Activated T-cell treated with anti-CD3 and anti-CD28 coated beads, Interleukin-2, amount 50 U/mL, for 4 hours (primary cell): ENCODE measurements around the gene SELENOT. TPM values are rescaled to one million over a fixed set of nuclear protein-coding genes. Genes with fewer than 3 reads are reported as not detected.

Source experiments
- ATAC-seq, 2 donors: fragments of 200-7000 bp; cut with Tn5 transposase; one replicate each; pipeline ENCODE4 v1.10.0; 2021
- DNase-seq: peaks from one replicate; pipeline ENCODE4 v3.0.0-alpha.2; 2020
- H3K27me3 Mint-ChIP-seq: one replicate; pipeline ENCODE4 v1.8.0; 2021; ENCODE audit warnings: low read depth, mixed read lengths
- H3K36me3 Mint-ChIP-seq: one replicate; pipeline ENCODE4 v1.8.0; 2022; ENCODE audit warnings: mixed read lengths; ENCODE audit not compliant: insufficient read depth
- H3K4me1 Mint-ChIP-seq: one replicate; pipeline ENCODE4 v1.8.0; 2021; ENCODE audit warnings: low read depth, mixed read lengths
- H3K4me3 Mint-ChIP-seq: one replicate; pipeline ENCODE4 v1.8.0; 2021; ENCODE audit warnings: mild to moderate bottlenecking, moderate library complexity, mixed read lengths
- H3K9me3 Mint-ChIP-seq: one replicate; pipeline ENCODE4 v1.8.0; 2021; ENCODE audit warnings: mixed read lengths
- total RNA-seq, 3 donors: library from RNA; stranded (reverse); gene quantifications; one replicate each; pipeline ENCODE4 v1.2.1, GENCODE V29; 2021

The SELENOT gene
- total RNA-seq, 3 donors from 2014 or later = 158 to 164 (median 162) TPM

- peaks cover 8% of the 10 kb centered on the region for H3K4me1 Mint-ChIP-seq
- H3K27me3 Mint-ChIP-seq = peaks cover 5% of the 10 kb centered on the region
- no peaks in the 10 kb centered on the region for H3K9me3 Mint-ChIP-seq
- no peak for DNase-seq
- ATAC-seq = no peak
- H3K36me3 Mint-ChIP-seq = no peaks in the 10 kb centered on the region
- H3K4me3 Mint-ChIP-seq = no peak overlapping the region
Observed at GRCh38 chr3:150663461-150663860, 60.3 kb downstream of the SELENOT start.

- H3K9me3 Mint-ChIP-seq = no peaks in the 10 kb centered on the region
- H3K27me3 Mint-ChIP-seq = peaks cover 5% of the 10 kb centered on the region
- no peaks in the 10 kb centered on the region for H3K36me3 Mint-ChIP-seq
- DNase-seq (no peak), ATAC-seq (no peak)
- H3K4me1 Mint-ChIP-seq = peaks cover 8% of the 10 kb centered on the region
- no peak overlapping the region for H3K4me3 Mint-ChIP-seq
Observed at GRCh38 chr3:150666167-150666566, 63.0 kb downstream of the SELENOT start.

DNA sequence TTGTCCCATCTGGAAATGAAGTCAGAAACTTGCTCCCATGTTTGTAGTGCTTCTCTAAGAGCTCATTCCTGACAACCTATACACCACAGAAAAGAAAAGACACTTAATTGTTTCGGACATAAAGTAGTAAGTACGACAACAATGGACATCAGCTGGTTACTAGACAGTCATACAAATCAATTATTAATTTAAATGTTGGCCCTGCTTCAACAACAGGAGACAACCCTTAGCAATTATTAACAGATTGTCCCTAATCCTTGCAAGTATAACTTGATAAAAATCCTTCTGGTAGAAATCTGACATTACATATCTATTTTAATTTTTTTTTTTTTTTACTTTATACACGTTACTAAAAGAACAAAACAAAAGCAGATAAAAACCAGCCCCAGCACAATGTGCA, 70.8 kb downstream of the SELENOT start:
- peaks cover 5% of the 10 kb centered on the region for H3K36me3 Mint-ChIP-seq

GRCh38 chr3:150675587-150675986, 72.5 kb downstream of the SELENOT start:
- peaks cover 8% of the 10 kb centered on the region for H3K9me3 Mint-ChIP-seq
- no peak for ATAC-seq
- H3K36me3 Mint-ChIP-seq = peaks cover 5% of the 10 kb centered on the region
- DNase-seq = no peak
- H3K27me3 Mint-ChIP-seq = no peaks in the 10 kb centered on the region
- H3K4me1 Mint-ChIP-seq = peaks cover 7% of the 10 kb centered on the region
- H3K4me3 Mint-ChIP-seq = no peak overlapping the region

More for the DNA sequence above, 70.8 kb downstream of the SELENOT start:
- no peaks in the 10 kb centered on the region for H3K27me3 Mint-ChIP-seq
- peaks cover 2% of the 10 kb centered on the region for H3K4me1 Mint-ChIP-seq
- ATAC-seq (no peak), DNase-seq (no peak)
- no peak overlapping the region for H3K4me3 Mint-ChIP-seq
- H3K9me3 Mint-ChIP-seq = peaks cover 8% of the 10 kb centered on the region

Other genes starting within 250 kb of the SELENOT start
- 10 to 100 TPM; 19.5 to 20.9 (median 20.6) TPM for gene TSC22D2, start 195.0 kb upstream of the SELENOT start, total RNA-seq
- 100 to 1,000 TPM; 161 to 166 (median 165) TPM for gene SERP1, start 56.8 kb upstream of the SELENOT start, total RNA-seq
- 100 to 1,000 TPM; 163 to 180 (median 163) TPM for gene EIF2A, start 56.5 kb upstream of the SELENOT start, total RNA-seq
- not detected for gene ERICH6, start 100.6 kb downstream of the SELENOT start, total RNA-seq
- 100 to 1,000 TPM; 136 to 146 (median 141) TPM for gene SIAH2, start 159.8 kb downstream of the SELENOT start, total RNA-seq